Activated T-cell treated with anti-CD3 and anti-CD28 coated beads, Interleukin-2, amount 50 U/mL, for 4 hours (primary cell): Measurements from ENCODE around the gene CPLX1. TPM values are rescaled to one million over a fixed set of nuclear protein-coding genes. Genes with fewer than 3 reads are reported as not detected.
A peak's percentile ranks its signal among the peaks of the same experiment; 100 is the strongest.

ENCODE experiments used
- ATAC-seq, 2 donors: fragments of 200-7000 bp; cut with Tn5 transposase; one replicate each; pipeline ENCODE4 v1.10.0; 2021
- DNase-seq: peaks from one replicate; pipeline ENCODE4 v3.0.0-alpha.2; 2020
- H3K27me3 Mint-ChIP-seq: one replicate; pipeline ENCODE4 v1.8.0; 2021; ENCODE audit warnings: low read depth, mixed read lengths
- H3K36me3 Mint-ChIP-seq: one replicate; pipeline ENCODE4 v1.8.0; 2022; ENCODE audit warnings: mixed read lengths; ENCODE audit not compliant: insufficient read depth
- H3K4me1 Mint-ChIP-seq: one replicate; pipeline ENCODE4 v1.8.0; 2021; ENCODE audit warnings: low read depth, mixed read lengths
- H3K4me3 Mint-ChIP-seq: one replicate; pipeline ENCODE4 v1.8.0; 2021; ENCODE audit warnings: mild to moderate bottlenecking, moderate library complexity, mixed read lengths
- H3K9me3 Mint-ChIP-seq: one replicate; pipeline ENCODE4 v1.8.0; 2021; ENCODE audit warnings: mixed read lengths
- total RNA-seq, 3 donors: library from RNA; stranded (reverse); gene quantifications; one replicate each; pipeline ENCODE4 v1.2.1, GENCODE V29; 2021

CPLX1 gene
- total RNA-seq: 1 to 10 TPM in 1 of 3 donors, under 1 TPM in 2; 0.50 to 1.0 (median 0.58) TPM

DNA sequence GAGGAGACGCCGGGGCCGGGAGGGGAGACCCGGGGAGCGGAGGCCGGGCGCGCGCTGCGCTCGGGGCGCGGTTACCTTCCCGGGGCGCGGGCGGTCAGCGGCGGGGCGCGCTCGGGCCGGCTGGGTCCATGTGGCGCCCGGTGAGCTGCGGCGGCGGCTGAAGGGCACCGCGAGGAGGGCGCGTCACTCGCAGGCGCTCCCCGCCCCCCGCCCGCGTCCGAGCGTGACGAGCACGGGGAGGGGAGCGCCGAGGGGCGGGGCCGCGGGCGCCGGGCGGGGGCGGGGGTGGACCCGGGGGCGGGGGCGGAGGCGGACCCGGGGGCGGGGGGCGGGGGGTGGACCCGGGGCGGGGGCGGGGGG is at the start of gene CPLX1:
CPLX1 (minus strand) TSS at position 159 of the 360 bp plus-strand sequence. CDS start 1,607 bp downstream, outside the sequence.
- Mint-ChIP-seq H3K9me3 (no peaks in the 10 kb centered on the region), H3K4me3 (peak within 1 kb of the TSS; percentile 21), H3K4me1 (peaks cover 3% of the 10 kb centered on the region), H3K36me3 (no peaks in the 10 kb centered on the region), H3K27me3 (peaks cover 58% of the 10 kb centered on the region)
- ATAC-seq: peak; percentile 26 to 31
- no peak for DNase-seq

DNA sequence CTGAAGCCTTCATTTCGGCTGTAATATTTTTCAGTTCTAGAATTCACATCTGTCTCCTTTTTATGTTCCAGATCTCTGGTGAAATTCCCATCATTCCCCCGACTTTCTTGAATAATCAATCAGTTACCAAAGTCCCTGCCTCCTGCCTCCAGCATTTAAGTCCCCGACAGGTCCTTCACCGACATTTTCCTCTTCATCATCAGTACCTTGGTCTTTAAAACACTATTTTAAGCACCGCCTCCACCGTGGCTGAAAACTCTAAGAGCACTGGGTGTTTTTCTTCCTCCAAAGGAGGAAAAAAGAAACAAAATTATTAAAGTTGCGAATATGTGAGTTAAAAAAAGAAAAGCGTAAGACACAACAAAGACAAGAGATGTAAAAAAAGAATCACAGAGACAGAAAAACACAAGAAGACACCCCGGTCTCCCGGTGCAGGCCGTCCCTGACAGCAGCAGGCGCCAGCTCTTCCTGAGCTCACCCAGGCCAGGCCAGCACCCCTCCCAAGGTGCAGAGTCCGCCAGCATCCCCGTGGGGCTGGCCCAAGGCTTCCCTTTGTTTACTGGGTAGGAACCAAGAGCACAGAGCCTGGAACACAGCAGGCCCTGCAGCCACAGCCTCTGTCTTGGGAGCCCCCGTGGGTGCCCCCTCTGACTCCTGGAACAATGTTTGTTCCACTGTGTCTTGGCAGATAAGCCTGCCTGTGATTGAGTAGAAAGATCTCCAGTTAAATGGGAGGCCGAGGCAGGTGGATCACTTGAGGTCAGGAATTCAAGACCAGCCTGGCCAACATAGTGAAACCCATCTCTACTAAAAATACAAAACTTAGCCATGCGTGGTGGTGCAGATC is 49.3 kb upstream of the CPLX1 start:
- no peak for ATAC-seq
- peaks cover 44% of the 10 kb centered on the region for H3K36me3 Mint-ChIP-seq
- no peak for DNase-seq

DNA sequence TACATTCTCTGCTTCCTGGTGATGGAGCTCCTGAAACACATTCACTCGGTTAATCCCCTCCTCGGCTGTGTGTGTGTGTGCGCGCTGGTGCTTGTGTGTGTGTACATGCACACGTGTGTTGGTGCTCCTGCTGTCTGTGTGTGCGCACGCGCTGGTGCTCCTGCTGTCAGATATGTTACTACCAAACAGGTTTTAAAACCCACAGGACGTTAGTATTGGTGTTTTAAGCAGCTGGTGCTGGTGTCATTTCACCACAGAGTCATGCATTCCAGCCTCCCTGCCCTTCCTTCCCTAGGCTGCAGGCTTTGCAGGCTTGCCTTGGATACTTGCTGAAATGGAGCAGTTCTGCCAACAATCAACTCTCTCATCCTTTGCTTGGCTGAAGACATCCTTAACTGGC is 48.1 kb upstream of the CPLX1 start:
- Mint-ChIP-seq H3K36me3 (peaks cover 45% of the 10 kb centered on the region), H3K9me3 (no peaks in the 10 kb centered on the region)
- ATAC-seq: no peak

More for the DNA sequence above, 49.3 kb upstream of the CPLX1 start:
- Mint-ChIP-seq H3K4me3 (no peak overlapping the region), H3K27me3 (no peaks in the 10 kb centered on the region), H3K4me1 (peaks cover 26% of the 10 kb centered on the region), H3K9me3 (no peaks in the 10 kb centered on the region)

DNA sequence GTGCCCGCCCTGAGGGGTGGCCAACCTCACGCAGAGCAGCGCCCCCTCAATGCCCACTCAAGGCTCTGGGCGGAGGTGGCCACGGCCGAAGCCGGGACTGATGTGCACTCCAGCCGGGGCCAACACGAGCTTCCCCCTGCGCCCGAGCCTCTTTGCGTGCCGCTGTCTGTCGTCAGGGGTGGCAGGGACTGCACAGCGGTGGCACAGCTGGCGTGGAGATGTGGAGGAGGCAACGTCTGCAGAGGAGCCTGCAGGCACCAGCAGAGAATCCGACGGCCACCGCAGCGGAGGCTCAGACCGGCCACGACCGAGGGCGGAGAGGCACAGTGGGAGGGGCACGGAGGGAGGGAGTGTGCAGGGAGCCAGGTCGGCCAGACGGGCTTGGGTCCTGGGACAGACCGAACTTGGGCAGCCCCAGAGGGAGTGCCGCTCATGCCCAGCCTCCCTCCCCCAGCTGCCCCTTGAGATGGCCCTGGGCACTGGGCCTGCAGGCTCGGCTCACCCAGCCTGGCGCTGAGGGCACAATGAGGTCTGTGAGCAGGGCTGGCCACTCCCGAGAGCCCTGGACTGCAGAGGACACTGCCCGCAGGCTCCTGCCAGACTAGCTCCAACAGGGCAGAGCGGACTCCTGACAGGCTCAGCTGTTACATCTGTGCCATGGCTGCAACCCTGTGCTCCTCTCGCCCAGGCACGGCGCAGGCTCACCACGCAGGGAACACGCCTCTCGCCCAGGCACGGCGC is 46.5 kb upstream of the CPLX1 start:
- Mint-ChIP-seq H3K4me3 (no peak overlapping the region), H3K36me3 (peaks cover 41% of the 10 kb centered on the region), H3K4me1 (peaks cover 3% of the 10 kb centered on the region), H3K27me3 (no peaks in the 10 kb centered on the region), H3K9me3 (no peaks in the 10 kb centered on the region)
- no peak for DNase-seq
- ATAC-seq: no peak

More for the DNA sequence above, 48.1 kb upstream of the CPLX1 start:
- Mint-ChIP-seq H3K27me3 (no peaks in the 10 kb centered on the region), H3K4me1 (peaks cover 15% of the 10 kb centered on the region), H3K4me3 (no peak overlapping the region)
- no peak for DNase-seq

DNA sequence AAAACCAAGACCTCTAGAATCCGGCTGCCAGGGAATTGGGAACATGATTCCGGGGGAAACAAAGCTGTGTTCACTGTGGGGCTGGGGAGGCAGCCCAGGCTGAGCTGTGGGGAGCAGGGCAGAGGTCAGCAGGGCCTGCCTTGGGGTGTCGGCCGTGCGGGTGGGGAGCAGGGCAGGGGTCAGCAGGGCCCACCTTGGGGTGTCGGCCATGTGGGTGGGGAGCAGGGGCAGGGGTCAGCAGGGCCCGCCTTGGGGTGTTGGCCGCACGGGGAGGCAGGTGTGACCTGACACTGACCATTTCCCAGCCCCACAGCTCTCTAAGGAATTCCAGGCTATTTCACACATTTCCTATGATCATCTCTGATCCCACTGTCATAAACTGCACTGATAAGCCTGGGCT is 45.6 kb upstream of the CPLX1 start:
- Mint-ChIP-seq H3K9me3 (no peaks in the 10 kb centered on the region), H3K36me3 (peaks cover 36% of the 10 kb centered on the region), H3K4me3 (no peak overlapping the region), H3K4me1 (no peaks in the 10 kb centered on the region), H3K27me3 (no peaks in the 10 kb centered on the region)
- DNase-seq (no peak), ATAC-seq (no peak)

DNA sequence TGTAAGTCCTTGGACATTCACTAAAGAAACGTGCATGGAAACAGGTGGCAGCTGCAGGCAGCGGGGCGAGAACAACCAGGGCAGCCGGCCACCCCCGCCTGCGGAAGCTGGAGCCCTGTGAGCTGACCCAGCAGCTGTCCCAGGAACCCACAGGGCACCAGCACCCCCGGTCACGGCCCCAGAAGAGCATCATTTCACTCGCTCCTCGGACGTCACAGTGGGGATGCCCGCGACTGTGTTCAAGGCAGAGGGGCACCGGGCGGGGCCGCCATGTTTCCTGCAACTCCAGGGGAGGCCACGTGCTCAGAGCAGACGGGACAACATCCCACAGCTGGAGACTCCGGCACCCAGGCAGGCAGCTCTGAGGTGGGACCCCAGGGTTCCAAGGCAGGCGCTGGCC is 45.0 kb upstream of the CPLX1 start:
- ATAC-seq: no peak
- no peaks in the 10 kb centered on the region for H3K4me1 Mint-ChIP-seq
- no peaks in the 10 kb centered on the region for H3K9me3 Mint-ChIP-seq
- DNase-seq: no peak
- H3K27me3 Mint-ChIP-seq: no peaks in the 10 kb centered on the region
- no peak overlapping the region for H3K4me3 Mint-ChIP-seq
- H3K36me3 Mint-ChIP-seq: peaks cover 40% of the 10 kb centered on the region

DNA sequence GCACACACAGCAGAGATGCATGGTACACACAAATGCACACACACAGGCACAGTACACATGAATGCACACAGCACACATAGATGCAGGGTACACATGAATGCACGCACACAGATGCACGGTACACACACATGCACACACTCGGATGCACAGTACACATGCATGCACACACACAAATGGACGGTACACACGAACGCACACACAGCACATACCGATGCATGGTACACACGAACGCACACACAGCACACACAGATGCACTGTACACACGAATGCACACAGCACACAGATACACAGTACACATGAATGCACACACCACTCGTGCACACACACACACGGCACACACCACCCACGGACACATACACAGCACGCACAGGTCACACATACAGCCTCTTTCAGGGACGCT is 43.8 kb upstream of the CPLX1 start:
- no peaks in the 10 kb centered on the region for H3K4me1 Mint-ChIP-seq
- no peak overlapping the region for H3K4me3 Mint-ChIP-seq
- DNase-seq: no peak
- no peaks in the 10 kb centered on the region for H3K27me3 Mint-ChIP-seq
- peaks cover 34% of the 10 kb centered on the region for H3K36me3 Mint-ChIP-seq
- no peaks in the 10 kb centered on the region for H3K9me3 Mint-ChIP-seq
- no peak for ATAC-seq

DNA sequence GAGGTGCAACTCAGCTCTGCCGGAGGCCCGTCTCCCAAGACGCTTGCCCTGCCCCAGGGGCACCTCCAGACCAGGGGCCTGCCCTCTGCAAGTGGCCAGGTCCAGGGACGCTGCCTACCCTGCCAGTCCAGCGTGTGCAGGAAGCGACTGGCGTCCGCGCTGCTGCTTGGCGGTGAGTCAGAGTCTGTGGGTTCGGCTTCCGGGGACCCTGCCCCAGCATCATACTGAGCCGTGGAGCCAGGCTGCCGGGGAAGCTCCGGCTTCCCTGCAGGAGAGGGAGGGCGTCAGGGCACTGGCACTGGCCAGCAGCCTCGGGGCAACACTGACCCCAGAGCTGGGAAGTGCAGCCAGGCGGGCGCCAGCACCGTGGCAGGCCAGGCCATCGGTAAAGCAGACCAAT is 42.5 kb upstream of the CPLX1 start:
- Mint-ChIP-seq H3K9me3 (no peaks in the 10 kb centered on the region), H3K27me3 (no peaks in the 10 kb centered on the region), H3K4me3 (no peak overlapping the region), H3K4me1 (no peaks in the 10 kb centered on the region), H3K36me3 (peaks cover 23% of the 10 kb centered on the region)
- ATAC-seq: no peak
- no peak for DNase-seq

DNA sequence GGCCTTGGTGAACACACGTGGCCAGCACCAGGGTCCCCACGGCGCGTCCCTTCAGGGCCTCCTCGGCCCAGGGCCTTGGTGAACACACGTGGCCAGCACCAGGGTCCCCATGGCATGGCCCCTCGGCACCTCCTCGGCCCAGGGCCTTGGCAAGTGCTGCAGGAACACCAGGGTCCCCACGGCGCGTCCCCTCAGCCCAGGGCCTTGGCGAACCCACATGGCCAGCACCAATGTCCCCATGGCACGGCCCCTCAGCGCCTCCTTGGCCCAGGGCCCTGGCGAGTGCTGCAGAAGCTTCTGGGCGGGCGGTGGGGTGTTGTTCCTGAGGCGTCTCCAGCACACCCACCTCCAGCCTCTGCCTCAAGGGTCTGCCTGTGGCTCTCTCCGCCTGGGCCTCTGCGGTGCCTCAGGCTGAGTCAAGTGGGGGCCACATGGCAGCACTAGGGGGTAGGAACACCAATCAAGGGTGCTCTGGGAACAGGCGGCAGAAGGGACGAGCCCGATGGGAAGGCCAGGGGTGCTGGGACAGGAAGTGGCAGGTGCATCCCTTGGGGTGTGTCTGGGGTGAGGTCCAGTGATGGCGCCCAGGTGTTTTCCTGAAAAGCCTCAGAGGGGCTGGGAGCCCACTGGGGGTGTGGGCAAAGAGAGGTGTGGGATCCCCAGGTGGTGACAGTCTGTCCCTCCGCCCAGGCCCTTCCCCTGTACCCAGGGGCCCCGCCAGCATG is 41.8 kb upstream of the CPLX1 start:
- Mint-ChIP-seq H3K9me3 (no peaks in the 10 kb centered on the region), H3K4me3 (no peak overlapping the region), H3K4me1 (no peaks in the 10 kb centered on the region), H3K27me3 (no peaks in the 10 kb centered on the region), H3K36me3 (peaks cover 26% of the 10 kb centered on the region)
- DNase-seq (no peak), ATAC-seq (no peak)

DNA sequence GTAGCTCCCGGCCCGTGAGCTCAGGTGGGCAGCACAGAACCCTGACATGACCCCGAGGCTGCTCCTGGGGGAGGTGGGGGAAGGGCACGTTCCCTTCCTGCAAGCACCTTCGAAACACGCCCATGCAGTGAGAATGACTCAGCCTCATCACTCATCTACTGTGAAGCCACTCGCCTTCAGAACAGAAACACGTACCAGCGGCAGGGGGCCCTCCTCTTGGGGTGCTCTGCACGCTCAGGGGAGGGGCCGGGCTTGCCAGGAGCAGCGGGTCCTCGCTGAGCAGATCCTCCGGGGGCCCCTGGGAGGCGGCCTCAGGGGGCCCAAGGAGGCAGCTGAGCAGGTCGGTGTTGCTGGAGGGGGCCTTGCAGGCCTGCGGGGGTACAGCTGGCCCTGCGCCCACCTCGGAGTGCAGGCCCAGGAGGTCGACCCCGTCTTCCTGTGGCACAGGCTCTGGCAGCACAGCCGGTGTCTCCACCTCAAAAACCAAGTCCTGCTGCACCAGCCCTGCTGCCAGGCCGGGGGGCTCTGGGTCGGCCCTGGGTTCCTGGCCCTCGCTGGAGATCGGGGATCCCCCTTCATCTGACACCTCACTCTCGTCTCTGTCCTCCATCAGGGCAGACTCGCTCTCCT is 40.9 kb upstream of the CPLX1 start:
- no peak overlapping the region for H3K4me3 Mint-ChIP-seq
- no peaks in the 10 kb centered on the region for H3K9me3 Mint-ChIP-seq
- no peak for DNase-seq
- H3K4me1 Mint-ChIP-seq: no peaks in the 10 kb centered on the region
- H3K36me3 Mint-ChIP-seq: peaks cover 29% of the 10 kb centered on the region
- ATAC-seq: peak; percentile 47 to 56
- H3K27me3 Mint-ChIP-seq: no peaks in the 10 kb centered on the region

DNA sequence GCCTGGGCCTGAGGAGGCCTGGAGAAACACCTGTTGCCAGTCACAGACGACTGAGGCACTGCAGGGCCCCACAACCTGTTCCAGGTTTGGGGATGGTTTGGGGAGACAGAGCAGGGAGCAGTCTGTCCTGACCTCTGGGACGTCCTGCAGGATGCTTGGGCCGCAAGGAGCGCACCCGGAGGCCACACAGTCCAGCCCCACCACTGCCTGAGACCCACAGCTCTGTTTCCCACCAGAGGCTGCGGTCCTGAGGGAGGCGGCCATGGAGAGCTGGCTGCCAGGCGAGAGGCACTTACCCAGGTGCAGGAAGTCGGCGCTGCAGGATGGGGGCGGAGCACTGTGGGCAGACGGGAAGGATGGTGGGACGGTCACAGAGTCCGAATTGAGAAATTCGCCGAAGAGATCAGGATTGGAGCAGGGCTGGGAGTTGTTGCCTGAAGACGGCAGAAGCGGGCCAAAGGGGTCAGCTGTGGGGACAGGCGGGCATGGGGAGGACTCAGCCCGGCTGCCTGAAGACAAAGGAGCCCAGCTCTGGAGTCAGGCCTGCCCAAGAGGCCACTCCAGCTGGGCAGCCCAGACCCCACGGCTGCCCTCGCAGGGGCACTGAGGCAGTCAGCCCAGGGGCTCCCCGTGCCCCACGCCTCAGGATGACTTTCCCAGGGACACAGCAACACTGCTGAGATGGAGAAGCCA is 40.3 kb upstream of the CPLX1 start:
- no peak for ATAC-seq
- Mint-ChIP-seq H3K27me3 (no peaks in the 10 kb centered on the region), H3K36me3 (peaks cover 33% of the 10 kb centered on the region), H3K4me1 (no peaks in the 10 kb centered on the region), H3K4me3 (no peak overlapping the region), H3K9me3 (no peaks in the 10 kb centered on the region)
- DNase-seq: no peak

DNA sequence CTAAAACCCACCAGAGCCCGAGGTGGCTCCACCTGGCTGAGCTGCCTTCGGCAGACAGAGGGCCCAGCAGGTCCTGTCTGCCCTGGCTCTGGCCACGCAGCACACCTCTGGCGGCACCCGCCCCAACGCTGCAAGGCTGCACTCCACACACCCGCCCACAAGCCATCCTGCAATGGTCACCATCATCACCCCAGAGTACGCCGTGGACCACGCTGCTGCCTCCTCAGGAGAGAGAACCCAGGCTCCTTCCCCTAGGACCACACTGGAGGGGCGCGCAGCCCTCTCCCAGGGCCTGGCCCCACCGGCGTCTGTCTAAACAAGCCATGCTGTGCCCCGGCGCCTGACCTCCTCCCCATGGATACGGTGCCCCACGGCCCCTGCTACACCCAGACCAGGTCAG is 39.6 kb upstream of the CPLX1 start:
- Mint-ChIP-seq H3K36me3 (peaks cover 35% of the 10 kb centered on the region), H3K4me1 (no peaks in the 10 kb centered on the region), H3K27me3 (no peaks in the 10 kb centered on the region), H3K9me3 (no peaks in the 10 kb centered on the region), H3K4me3 (no peak overlapping the region)
- DNase-seq (no peak), ATAC-seq (no peak)

DNA sequence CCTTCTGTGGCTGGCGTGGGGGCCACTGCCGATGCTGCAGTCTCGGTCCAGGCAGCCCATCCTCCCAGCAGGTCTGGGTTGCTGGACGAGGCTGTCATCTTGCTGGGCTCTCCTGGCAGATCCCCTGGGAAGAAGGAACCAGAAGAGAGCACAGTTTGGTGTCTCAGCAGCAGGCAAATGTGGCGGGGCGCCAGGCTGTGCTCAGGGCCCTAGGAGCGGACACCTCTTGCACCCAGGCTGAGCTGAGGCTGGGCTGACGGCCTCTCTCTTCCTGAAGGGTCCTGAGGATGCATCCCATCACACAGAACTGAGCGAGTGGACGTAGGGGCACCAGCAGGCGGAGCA is 39.2 kb upstream of the CPLX1 start:
- Mint-ChIP-seq H3K4me3 (no peak overlapping the region), H3K9me3 (no peaks in the 10 kb centered on the region), H3K4me1 (no peaks in the 10 kb centered on the region), H3K27me3 (no peaks in the 10 kb centered on the region), H3K36me3 (peaks cover 38% of the 10 kb centered on the region)
- ATAC-seq (no peak), DNase-seq (no peak)
